IPS-11a (cell line): ENCODE measurements around the gene ERBIN.
"Not testable (repeated sequence)": the region's sequence is repeated elsewhere in the genome, so short reads cannot be mapped to it uniquely, and the experiment has no call there.

ENCODE experiments used
- H3K4me3 ChIP-seq: one replicate; pipeline ENCODE4 v1.5.1; 2013; ENCODE audit warnings: low read depth, low read length, control low read depth

Gene ERBIN

GRCh38 chr5:65926276-65926783, at the start of gene ERBIN:
Gene ERBIN, plus strand, starts transcription at chr5:65926575. Its CDS starts 66,144 bp downstream, at chr5:65992719.
- H3K4me3 ChIP-seq: peak within 1 kb of the TSS; percentile 90

- no peak overlapping the region for H3K4me3 ChIP-seq
Observed at GRCh38 chr5:65876970-65877369, 49.4 kb upstream of the ERBIN start.

GRCh38 chr5:65879668-65880256, 46.6 kb upstream of the ERBIN start:
- H3K4me3 ChIP-seq: not testable (repeated sequence)

GRCh38 chr5:65880496-65881072, 45.8 kb upstream of the ERBIN start:
- no peak overlapping the region for H3K4me3 ChIP-seq

- H3K4me3 ChIP-seq: no peak overlapping the region
Observed at GRCh38 chr5:65882278-65882677, 44.1 kb upstream of the ERBIN start.

- H3K4me3 ChIP-seq: no peak overlapping the region
Observed at GRCh38 chr5:65883461-65883860, 42.9 kb upstream of the ERBIN start.

GRCh38 chr5:65886387-65886786, 40.0 kb upstream of the ERBIN start:
- no peak overlapping the region for H3K4me3 ChIP-seq

GRCh38 chr5:65892024-65892423, 34.4 kb upstream of the ERBIN start:
- H3K4me3 ChIP-seq: not testable (repeated sequence)

- no peak overlapping the region for H3K4me3 ChIP-seq
Observed at GRCh38 chr5:65892801-65893200, 33.6 kb upstream of the ERBIN start.

- H3K4me3 ChIP-seq: no peak overlapping the region
Observed at GRCh38 chr5:65893749-65894430, 32.5 kb upstream of the ERBIN start.

- no peak overlapping the region for H3K4me3 ChIP-seq
Observed at GRCh38 chr5:65895891-65896290, 30.5 kb upstream of the ERBIN start.

GRCh38 chr5:65900746-65901145, 25.6 kb upstream of the ERBIN start:
- H3K4me3 ChIP-seq: no peak overlapping the region

GRCh38 chr5:65902104-65902503, 24.3 kb upstream of the ERBIN start:
- no peak overlapping the region for H3K4me3 ChIP-seq

- H3K4me3 ChIP-seq: no peak overlapping the region
Observed at GRCh38 chr5:65903581-65903980, 22.8 kb upstream of the ERBIN start.

GRCh38 chr5:65906256-65906655, 20.1 kb upstream of the ERBIN start:
- H3K4me3 ChIP-seq: no peak overlapping the region

- H3K4me3 ChIP-seq: no peak overlapping the region
Observed at GRCh38 chr5:65907135-65907534, 19.2 kb upstream of the ERBIN start.

- H3K4me3 ChIP-seq: no peak overlapping the region
Observed at GRCh38 chr5:65910711-65911110, 15.7 kb upstream of the ERBIN start.

- no peak overlapping the region for H3K4me3 ChIP-seq
Observed at GRCh38 chr5:65912311-65912710, 14.1 kb upstream of the ERBIN start.

- H3K4me3 ChIP-seq: no peak overlapping the region
Observed at GRCh38 chr5:65913519-65913918, 12.9 kb upstream of the ERBIN start.

GRCh38 chr5:65914641-65915196, 11.7 kb upstream of the ERBIN start:
- no peak overlapping the region for H3K4me3 ChIP-seq

GRCh38 chr5:65915661-65916060, 10.7 kb upstream of the ERBIN start:
- H3K4me3 ChIP-seq: not testable (repeated sequence)

GRCh38 chr5:65916066-65916465, 10.3 kb upstream of the ERBIN start:
- no peak overlapping the region for H3K4me3 ChIP-seq
